ENCODE results near the gene BNIP2.

DNA sequence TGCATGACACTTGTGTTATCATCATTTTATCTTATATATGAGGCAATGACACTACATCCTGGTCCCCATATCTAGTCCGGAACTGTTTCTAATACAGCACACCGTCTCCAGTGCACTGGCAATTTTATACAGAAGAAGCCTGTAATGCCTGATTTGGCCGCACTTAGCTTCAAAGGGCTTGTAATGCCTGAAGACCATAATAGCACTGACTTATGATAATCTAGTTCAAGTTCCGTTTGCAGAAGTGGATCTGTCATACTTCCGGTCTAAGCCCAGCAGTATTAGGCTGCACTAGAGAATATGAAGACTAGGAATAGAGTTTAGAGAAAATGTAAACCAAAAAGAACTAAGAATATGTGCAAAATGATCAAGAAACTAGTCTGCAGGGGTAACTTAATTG is 1.3 kb downstream of the BNIP2 start:
- TF ChIP-seq CTCF (conservative IDR thresholded peaks at IDR 0.05; ENCODE audit: low read length) = no peak
- TF ChIP-seq EZH2phosphoT487 (IDR thresholded peaks at IDR 0.05; ENCODE audit: borderline replicate concordance) = no peak
